ENCODE data around the gene CRB1. TPM values are rescaled to one million over a fixed set of nuclear protein-coding genes. Genes with fewer than 3 reads are reported as not detected.

The CRB1 gene
- total and polyA plus RNA-seq, 9 of the 15 experiments (the other 6 are each of a cell fraction or from before 2014, with no cell fraction given) = 0.04 to 0.10 TPM; not detected in 7

GRCh38 chr1:197437601-197438000, 169.5 kb downstream of the CRB1 start:
- no peak overlapping the region for H2AFZ ChIP-seq (ENCODE audit: low read depth, low read length)
- FAIRE-seq (no peak), ATAC-seq (no peak), DNase-seq (ENCODE audit: extremely low read depth in 1 of 4, low spot score in 3 of 4) (no peak)
- no peaks in the 10 kb centered on the region for H3K9me3 ChIP-seq (replicated peaks; ENCODE audit: control insufficient read depth, insufficient read depth, low read depth, low read length)
- no peak for TF ChIP-seq U2AF1 (optimal IDR thresholded peaks at IDR 0.05; ENCODE audit: low read depth, low read length)
- TF ChIP-seq DDX20 (tag; IDR thresholded peaks at IDR 0.05; ENCODE audit: low read depth) = no peak
- TF ChIP-seq ZNF239 (CRISPR knock-in tag; IDR thresholded peaks at IDR 0.05) = no peak
- no peak for TF ChIP-seq GATAD2B (IDR thresholded peaks at IDR 0.05; ENCODE audit: borderline replicate concordance)
- TF ChIP-seq GATA2 (CRISPR knock-in tag; IDR thresholded peaks at IDR 0.05) = no peak
- TF ChIP-seq RBM15 (IDR thresholded peaks at IDR 0.05; ENCODE audit: insufficient read depth, low read length) = no peak
- TF ChIP-seq ZMIZ1 (IDR thresholded peaks at IDR 0.05; ENCODE audit: low read depth in 2 of 2, low read length in 2 of 2) = no peak
- no peak for TF ChIP-seq MLX (CRISPR knock-in tag; conservative IDR thresholded peaks at IDR 0.05)
- TF ChIP-seq ZBTB49 (CRISPR knock-in tag; IDR thresholded peaks at IDR 0.05; ENCODE audit: borderline replicate concordance) = no peak
- TF ChIP-seq GABPA (tag; conservative IDR thresholded peaks at IDR 0.05; ENCODE audit: low read depth) = no peak
- no peak for TF ChIP-seq CBFA2T3 (IDR thresholded peaks at IDR 0.05)
- ChIA-PET POLR2A (interaction anchor here (0.8 to 1.8 kb wide), 3 partner anchors 11 to 28 kb away, joined by 3 to 6 read pairs (median 3); no protein-coding TSS in a partner anchor), CTCF (ENCODE audit: low intra/inter-chr PET ratio) (no interaction called here)
- no peak overlapping the region for H3K27ac ChIP-seq (ENCODE audit: extremely low read depth, low read depth, low read length)
- peaks cover 2 to 5% of the 10 kb centered on the region in 2 experiments; a peak in 2 of 5 replicates for H3K4me1 ChIP-seq (replicated peaks in 1 of 2; ENCODE audit: control insufficient read depth in 2 of 2, insufficient read depth in 2 of 2, low read length in 2 of 2)
- no peak overlapping the region for H3K4me2 ChIP-seq (ENCODE audit: insufficient read depth, low read length)
- no peaks in the 10 kb centered on the region for H4K20me1 ChIP-seq (replicated peaks; ENCODE audit: control insufficient read depth, insufficient read depth, low read length)
- no peak overlapping the region for H3K9ac ChIP-seq (ENCODE audit: insufficient read depth in 1 of 2, low read depth in 2 of 2, low read length in 2 of 2)
- WGBS (ENCODE audit: insufficient coverage, low coverage, missing lambda C conversion rate) = 5% methylated on average over 3 of the region's 3 CpGs
- no peaks in the 10 kb centered on the region for H3K79me2 ChIP-seq (ENCODE audit: control insufficient read depth, insufficient read depth, low read length)
- no peaks in the 10 kb centered on the region for H3K36me3 ChIP-seq (ENCODE audit: control insufficient read depth, insufficient read depth, low read length)
- no peak overlapping the region for H3K4me3 ChIP-seq
- in situ Hi-C loops (cut with MboI) (no loop called here), intact Hi-C loops (cut with micrococcal nuclease) (no loop called here)
- BruUV-seq (replicated peaks) = no TSS peak
- H3K27me3 ChIP-seq (ENCODE audit: control insufficient read depth in 2 of 2, insufficient read depth in 2 of 2, low read length in 2 of 2) = no peaks in the 10 kb centered on the region
- H3K9me1 ChIP-seq (ENCODE audit: control insufficient read depth, insufficient read depth, low read length) = no peaks in the 10 kb centered on the region
